Inflammatory macrophage treated with lipopolysaccharide for 4 hours (primary cell): ENCODE data around the gene RGS21.
"Not testable (repeated sequence)": the region's sequence is repeated elsewhere in the genome, so short reads cannot be mapped to it uniquely, and the experiment has no call there.

Experiments
- DNase-seq: peaks from one replicate; pipeline ENCODE4 v3.0.0-alpha.2; 2020

RGS21 gene, protein sequence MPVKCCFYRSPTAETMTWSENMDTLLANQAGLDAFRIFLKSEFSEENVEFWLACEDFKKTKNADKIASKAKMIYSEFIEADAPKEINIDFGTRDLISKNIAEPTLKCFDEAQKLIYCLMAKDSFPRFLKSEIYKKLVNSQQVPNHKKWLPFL

DNA sequence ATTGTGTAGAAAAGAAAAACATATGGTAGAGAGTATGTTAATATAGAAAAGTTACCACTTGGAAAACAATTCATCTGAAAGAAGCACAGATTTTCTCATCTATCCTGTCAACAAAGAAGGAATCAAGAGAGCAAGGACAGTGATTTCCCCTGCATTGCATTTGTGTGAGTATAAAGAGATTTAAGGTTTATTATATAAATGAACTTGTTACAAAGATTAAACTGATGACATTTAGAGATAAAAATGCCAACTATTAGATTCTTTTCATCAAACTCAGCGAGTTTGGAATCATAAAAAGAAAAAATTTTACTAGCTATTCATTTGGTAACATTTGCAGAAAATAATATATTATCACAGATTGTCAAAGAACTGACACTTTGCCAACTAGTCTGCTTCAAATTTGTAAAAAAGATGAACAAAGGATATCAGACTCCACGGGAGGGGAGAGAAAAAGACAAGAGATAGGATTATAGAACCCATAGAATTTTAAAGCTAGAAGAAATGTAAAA lies at the start of gene RGS21:
TSS of gene RGS21 (plus strand) at position 51 of the 509 bp plus-strand sequence. CDS start 26,045 bp downstream, outside the sequence.
- no peak for DNase-seq

DNA sequence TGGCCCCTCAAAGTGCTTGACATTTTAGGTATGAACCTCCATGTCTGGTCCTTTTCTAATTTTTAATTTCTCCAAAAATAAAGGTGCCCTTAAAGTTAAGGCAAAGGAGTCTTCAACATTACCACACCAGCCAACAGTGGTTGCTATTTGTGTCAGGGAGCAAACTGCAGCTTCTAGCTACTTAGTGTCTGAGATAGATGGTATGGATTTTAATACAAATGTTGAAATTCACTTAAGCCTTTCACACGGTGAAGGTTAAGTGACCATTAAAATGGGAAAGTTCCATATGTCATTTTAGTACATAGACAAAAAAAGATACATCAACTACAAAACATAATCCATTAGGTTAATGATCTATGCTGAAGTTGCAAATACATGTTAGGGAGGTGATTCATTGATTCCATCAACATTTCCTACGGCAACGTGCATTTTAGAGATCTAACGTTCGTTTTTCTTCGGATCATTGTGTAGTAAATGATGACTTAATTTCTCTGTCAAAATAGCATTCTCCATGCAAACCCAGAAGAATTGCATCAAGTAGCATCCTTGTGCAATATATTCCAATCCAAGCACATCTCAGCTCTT lies 48.2 kb upstream of the RGS21 start:
- no peak for DNase-seq

DNA sequence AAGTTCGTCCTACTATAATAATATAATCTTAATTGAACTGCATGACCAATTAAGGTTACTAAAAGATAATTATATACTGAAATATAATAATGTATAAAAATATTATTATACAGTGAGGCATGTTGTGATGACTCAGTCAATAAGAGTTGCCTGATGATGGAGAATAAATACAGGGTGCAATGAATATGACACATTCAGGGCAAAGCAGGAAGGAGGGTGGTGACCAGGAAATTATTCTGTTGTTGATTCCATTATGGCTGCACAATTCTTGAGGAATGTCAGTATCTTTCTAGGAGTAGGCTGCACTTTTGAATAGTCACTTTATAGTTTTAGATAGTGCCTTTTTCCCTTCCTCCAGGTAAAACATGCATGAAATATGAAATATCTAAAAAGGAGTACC lies 46.4 kb upstream of the RGS21 start:
- DNase-seq, result no peak

DNA sequence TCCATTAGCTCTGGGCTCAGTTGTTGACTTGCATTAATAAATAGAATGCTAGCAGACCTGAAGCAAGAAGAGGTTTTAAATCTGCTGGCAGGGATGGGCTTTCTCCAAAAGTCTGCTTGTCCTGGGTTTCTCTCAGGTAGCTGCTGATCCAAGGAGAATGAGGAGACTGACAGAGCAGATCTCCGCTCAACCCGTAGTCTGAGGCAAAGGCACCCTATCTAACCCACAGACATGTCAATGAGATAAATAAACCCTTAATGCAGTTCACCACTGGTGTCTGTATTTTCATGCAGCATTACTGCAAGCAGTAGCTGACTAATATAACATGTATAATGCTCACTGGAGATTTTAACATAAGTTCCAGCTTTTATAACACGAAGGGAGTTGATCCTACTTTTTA lies 44.1 kb upstream of the RGS21 start:
- no peak for DNase-seq

DNA sequence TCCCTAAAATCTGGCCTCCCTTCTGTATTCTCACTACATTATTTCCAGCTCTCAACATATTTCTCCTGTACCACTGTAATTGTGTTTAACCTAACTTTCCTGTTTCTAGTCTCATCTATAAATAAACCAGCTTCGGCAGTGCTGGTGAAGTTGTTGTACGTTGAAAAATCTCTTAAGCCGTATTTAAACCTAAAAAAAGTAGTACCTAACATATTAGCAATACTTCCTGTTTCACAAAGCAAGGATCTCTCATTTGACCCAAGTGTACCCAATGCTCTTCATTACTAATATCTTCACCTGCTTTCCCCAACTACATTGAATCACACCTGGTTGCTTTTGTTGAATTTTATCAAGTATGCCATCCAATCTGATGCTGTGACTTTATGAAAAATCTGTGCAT lies 42.2 kb upstream of the RGS21 start:
- no peak for DNase-seq

DNA sequence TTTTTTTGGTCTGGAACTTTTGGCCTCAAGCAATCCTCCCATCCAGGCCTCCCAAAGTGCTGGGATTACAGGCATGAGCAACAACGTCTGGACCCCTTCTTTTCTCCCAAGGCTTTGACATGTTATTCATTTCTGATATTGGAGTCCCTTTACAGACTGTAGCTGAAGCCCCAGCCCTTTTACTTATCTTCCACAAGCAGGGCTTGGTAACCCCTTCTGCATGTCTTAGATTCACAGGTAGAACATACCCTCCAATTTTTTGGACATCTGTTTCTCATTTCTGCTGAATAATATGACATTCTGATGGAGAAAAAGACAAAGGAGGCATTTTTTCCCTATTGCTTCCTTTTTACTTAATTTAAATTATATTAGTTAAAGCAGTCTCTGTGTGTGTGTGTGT lies 39.2 kb upstream of the RGS21 start:
- DNase-seq, result no peak

DNA sequence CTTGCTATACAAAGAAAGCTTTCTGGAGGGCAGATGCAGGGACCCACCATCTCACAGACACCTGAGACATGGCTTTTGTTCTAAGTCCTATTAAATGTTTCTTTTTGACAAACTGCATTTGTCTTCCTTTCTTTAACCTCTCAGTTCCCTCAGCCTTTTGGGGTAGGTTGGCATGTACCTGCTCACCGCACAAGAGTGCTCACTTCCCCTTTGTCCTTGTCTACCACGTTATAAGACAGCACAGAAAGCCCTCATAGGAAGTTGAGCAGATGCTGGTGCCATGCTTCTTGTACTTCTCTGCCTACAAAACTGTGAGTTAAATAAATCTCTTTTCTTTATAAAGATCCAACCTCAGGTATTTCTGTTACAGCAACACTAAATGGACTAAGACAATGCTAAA lies 31.9 kb upstream of the RGS21 start:
- no peak for DNase-seq

DNA sequence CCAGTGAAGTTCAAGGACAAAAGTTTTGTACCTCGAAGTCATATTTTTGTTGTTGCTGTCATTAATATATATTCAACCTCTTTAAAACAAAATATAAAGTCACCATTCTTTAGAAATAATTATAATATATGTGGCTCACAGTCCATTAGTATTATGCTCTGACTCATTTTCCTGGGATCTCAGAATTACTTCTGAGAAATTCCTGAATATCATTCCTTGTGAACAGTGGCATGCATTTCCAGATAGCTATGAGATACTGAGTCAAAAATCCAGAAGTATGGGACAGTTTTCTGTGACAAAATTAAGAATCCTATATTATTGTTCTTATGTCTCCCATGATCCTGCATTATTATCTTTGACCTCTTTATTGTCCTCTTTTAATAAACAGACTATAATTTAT lies 13.8 kb upstream of the RGS21 start:
- no peak for DNase-seq

DNA sequence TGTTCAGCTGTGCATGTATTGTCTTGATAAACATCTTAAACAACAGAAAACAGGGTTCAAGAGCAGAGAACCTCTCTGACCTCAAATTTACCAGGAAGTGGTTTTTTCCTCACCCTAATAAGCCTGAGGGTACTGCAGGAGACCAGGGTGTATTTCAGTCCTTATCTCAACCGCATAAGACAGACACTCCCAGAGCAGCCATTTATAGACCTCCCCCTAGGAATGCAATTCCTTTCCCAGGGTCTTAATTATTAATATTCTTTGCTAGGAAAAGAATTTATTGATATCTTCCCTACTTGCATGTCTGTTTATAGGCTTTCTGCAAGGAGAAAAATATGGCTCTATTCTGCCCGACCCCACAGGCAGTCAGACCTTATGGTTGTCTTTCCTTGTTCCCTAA lies 8.5 kb upstream of the RGS21 start:
- DNase-seq, result not testable (repeated sequence)

DNA sequence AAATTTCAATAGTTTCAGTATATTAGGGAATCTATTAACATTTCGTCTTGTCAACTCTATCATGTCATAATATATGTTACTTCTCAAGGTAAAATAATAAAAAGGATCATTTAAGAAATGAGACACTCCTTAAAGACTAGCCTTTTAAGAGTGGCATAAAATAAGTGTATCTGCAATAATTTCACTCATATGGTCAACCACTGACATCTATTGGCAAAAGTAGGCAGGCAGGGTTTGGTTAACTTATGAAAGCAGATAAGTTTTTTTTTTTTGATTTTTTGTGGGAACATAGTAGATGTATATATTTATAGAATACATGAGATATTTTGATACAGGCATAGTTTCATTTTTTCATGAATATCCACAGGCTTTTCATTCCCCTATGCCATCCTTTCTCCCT lies 5.5 kb upstream of the RGS21 start:
- peak; percentile 46 for DNase-seq

DNA sequence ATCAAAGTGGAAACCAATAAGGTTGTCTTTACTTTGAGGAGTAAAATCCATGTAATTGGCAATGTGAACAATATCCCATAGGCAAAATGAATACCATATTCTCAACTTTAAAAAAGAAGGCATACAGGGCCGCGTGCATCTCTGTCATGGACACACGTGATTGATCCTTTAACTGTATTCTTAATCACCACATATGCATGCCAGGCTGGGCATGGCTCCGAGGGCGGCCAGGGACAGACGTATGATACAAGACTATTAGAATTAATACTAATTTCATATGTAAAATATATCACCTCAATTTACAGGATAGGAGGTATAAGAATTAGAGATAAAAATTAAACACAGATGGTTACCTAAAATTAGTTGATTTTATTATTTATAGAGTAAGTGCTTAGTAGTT lies 11.2 kb downstream of the RGS21 start:
- no peak for DNase-seq

DNA sequence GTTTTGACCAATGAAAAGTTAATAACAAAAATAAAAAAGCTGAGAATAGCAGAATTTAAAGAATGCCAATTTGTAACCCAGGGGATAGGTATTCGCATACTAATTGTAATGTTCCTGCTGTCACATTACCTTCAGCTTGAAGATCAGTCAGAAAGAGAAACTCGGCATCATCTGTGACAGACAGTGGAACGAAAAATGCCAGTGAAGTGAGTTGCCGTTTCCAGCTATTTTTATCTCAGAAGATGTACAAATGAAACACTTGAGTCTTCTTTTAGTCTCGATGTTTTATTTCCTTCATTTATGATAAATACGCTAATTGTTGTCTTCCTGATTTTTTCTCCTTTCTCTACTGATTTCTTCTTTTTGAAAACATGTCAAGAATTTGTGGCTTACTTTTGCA lies 26.1 kb downstream of the RGS21 start:
- DNase-seq, result no peak

DNA sequence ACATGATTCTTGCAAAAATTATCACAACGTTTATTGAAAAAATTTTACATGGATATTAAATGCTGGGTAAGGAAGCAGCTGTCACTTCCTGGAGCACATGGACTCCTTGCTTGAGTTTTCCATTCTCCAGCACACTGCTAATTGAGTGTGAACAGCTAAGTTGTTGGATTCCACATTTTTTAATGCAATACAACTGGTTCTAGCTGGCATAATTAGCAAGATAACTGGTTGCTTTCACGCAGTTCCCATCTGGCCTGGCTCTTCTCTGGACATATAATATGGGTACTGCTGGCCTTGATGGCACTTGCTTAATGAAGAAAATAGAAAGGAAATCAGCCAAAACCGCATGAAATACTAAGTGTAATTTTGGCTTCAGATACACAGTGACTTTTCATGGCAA lies 26.6 kb downstream of the RGS21 start:
- DNase-seq, result no peak

DNA sequence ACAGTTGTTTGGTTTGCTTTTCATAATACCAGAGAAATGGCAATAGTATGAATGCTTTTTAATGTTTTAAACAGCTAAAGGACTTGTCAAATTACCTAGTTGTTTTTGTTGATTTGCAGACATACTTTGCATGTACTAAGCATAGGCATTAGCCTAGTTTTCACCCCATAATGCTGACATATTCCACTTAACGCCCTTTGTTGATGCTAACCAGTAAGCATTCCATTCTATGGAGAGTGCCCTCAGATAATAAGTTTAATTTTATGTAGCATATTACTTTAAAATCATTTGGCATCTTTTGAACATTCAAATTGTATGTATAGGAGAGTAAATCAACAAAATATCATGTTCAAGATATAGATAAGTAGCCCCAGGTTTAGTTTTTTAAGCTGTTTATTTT lies 32.5 kb downstream of the RGS21 start:
- DNase-seq, result no peak

DNA sequence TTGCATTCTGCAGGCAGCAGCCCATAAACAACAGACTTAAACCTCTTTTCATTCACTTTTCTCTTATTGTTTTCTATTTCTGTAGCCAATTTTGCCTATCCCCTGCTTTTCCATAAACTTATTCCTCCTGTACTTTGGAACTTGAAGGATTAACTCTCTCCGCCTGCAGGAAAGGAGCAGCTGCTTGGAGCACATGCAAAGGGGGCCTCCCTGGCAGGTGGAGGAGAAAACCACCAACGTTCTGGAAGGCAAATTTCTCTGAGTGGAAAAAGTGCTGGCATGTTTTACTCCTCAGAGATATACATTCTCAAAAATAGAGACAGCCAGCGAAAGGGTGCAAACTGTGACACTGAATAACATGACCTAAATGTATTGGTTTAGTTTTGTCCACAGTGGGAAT lies 33.6 kb downstream of the RGS21 start:
- no peak for DNase-seq

DNA sequence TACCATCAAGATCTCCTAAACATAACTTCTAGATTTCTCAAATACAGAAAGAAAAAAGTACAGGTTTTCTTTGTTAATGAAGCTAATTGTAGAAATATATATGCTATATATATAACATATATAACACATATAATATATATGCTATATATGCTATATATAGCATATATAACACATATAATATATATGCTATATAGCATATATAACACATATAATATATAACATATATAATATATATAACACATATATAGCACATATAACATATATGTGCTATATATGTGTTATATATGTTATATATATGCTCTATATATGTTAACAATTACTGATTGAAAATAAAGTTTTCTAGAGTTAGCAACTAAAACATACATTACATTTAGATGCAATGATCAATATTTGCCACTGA lies 34.8 kb downstream of the RGS21 start:
- no peak for DNase-seq

DNA sequence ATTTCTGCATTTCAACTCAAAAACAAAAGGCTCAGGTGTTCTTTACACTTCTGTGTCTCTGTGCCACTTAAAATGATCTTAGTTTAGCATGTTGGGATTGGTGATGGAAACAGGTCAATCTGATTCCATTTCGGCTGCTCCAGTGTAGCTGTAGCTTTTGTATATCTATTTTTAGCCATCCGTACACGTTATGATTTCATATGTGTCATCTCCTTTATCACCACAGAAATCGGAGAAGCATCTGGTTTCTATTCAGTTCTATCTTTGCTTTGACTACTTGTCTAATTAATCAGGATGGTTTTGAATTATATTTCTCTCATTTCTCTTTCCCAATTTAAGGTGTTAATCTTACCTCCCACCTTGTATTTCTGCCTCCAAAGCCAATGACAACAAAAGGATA lies 41.1 kb downstream of the RGS21 start:
- no peak for DNase-seq

DNA sequence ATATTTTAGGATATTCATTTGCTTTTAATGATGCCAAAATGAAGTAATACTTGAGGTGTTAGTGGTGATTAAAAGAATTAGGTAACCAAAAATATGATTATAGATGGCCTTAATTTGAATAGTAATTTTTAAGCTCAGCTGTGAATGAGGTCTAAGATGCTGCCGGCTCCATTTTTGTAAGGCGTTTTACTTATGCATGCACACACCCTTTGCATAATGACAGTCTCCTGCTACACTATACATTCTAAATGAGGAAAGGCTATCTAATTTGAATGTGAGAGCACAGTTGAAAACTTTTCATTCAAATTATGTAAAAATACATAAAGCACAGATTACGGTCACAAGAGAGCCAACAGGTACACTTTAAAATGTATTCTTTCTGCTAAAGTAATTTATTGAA lies 41.6 kb downstream of the RGS21 start:
- DNase-seq, result no peak

DNA sequence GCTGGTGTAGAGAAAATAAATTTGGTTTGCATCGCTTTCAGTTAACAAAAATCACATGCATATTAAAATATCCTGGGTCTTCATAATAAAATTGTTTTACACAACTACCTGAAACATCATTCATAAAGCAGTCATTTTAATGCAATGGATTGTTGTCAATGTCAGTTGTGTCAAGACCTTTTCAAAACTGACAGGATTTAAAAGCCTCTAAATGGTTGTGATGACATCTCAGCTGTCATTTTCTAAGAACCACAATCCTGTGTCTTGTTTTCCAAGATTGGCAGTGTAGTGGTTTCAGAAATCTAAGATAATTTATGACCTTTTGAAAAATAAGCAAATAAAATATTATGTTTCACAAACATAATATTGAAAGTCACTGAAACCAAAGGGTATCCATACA lies 42.0 kb downstream of the RGS21 start:
- no peak for DNase-seq

DNA sequence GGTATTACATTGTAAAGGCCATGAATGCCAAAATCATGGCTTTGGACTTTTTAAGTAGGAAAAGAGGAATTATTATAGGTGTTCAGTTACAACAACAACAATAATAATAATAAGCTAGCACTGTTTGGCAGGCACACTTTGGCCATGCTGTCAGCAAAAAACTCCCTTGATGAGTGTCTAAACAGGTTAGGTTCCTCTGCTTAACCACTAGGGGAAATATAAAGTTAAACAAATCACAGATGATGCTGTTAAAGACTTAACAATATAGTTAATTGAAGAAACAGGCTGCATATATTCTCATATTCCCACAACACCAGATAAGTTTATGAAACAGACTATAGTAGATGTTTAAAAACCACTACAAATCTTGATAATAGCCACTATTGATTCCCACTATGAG lies 46.4 kb downstream of the RGS21 start:
- DNase-seq, result no peak

DNA sequence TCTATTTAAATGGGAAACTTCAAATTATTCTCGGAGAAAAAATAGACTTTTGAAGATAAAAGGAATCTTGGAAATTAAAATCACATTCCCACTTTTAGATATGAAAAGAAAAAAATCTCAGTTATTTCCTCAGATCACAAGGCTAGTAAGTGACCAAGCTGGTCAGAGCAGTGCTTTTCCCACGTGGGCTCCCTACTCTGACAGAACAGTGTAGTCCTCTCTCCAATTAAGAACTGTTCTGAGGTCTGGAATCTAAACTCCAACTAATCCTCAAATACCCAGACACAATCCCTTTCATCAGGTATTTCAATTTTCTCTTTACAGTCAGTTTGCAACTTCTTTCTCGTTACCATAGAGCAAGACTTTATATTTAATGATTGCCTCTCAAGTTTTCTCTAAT lies 50.6 kb downstream of the RGS21 start:
- no peak for DNase-seq

DNA sequence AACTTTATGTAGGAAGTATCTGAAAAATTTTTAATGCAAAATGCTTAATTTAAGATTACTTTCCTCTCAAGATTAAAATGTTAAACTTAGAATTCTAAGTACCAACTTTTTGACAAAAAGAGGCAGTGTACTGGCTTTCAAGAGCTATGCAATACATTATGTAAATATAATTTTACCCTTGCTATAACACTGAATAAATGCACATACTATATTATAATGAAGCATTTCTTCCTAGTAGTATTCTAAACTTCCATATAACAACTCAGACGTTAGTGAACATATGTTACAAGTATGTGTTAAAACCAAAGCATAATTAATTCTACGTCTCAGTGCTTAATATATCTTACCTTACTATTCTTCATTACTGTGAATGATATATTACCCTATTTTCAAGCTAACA lies 58.5 kb downstream of the RGS21 start:
- DNase-seq, result no peak

DNA sequence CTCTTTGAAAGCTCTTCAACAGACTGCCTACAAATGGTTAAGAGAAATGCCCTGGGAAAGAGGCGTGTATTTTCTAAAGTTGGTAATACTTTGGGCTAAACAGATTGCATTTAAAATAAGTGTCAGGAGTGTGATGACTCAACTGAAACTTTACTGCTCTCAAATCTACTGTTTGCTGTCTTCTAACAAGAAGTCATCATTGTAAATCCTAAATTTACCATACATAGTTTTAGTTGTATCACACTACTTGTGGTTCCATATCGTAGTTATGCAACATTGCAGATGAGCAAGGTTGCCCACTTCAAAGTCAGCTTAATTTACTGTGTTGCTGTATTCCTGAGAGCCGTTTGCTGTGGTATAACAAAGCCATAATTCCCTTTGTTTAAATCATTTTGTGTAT lies 59.6 kb downstream of the RGS21 start:
- DNase-seq, result no peak

DNA sequence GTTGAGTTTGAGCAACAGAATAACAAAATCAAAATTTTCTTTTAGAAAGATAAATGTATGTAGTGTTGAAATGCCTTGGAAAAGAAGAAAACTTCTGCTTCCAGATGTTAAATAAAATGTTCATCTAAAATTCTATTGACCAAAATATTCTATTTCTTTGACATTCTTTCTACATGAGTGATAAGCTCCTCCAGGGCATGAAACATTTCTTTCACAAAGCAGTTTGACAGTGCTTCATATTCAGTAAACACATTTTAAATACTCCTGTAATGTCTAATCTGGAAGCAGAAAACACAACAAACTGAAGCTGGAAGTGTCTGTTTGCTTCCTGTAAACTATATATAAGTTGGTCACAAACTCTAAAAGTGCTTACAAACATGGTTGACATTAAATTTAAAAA lies 61.5 kb downstream of the RGS21 start:
- DNase-seq, result no peak

DNA sequence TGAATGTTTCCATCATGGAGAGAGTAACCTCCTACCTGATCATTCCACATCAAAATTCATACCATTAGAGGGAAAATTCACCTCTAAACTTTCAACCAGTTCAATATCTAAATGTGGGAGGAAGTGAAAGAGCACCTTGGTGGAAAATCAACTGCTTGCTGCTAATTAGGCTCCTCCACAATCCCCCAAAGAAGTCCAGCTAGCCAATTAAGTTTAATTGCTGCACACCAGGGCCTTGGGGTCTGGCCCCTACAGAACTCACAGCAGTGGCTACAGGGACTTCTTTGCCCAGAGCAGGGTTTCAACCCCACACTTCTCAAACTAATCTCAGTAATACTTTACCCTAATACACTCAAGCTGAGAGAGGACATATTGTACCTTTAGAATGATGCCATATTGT lies 62.1 kb downstream of the RGS21 start:
- no peak for DNase-seq
